ENCODE measurements around the gene FBF1. TPM values are rescaled to one million over a fixed set of nuclear protein-coding genes. Genes with fewer than 3 reads are reported as not detected.
A peak's percentile ranks its signal among the peaks of the same experiment; 100 is the strongest.

FBF1 gene
- total and polyA plus RNA-seq, 8 donors, result 7.3 to 13.1 (median 9.0) TPM

DNA sequence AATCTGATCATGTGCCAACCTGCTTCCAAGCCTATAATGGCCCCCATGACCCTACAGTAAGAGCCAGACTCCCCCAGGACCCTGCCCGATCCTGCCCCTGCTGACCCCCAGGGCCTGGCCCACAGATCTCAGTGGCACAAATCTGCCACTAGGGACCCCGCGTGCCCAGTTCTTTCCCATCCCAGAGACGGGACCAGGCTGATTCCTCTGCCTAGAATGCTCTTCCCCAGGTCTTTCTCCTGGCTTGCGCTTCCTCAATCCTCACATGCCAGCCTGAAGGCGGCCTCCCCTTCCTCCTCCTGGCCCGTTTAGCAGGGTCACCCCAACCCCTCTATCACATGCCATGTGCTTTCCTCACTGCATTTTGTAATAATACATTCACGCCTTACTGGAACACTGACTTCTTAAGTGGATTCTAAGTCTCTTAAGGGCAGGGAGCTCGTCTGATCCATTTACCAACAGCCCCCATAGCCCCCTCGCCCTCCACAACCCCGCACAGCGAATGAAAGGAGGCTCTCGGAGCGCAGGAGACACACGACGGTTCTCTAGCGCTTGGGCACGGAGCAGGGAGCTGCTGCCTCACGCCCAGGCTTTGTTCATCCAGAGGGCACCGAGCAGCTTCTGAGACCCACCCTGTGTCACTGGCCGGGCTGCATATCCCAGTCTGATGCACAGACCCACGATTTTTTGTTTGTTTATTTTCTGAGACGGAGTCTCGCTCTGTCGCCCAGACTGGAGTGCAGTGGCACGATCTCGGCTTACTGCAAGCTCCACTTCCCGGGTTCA, 45.3 kb downstream of the FBF1 start:
- Histone ChIP-seq H3K27ac (peak overlapping the region; percentile 92 to 94), H3K4me1 (peaks cover 17 to 28% of the 10 kb centered on the region in 2 donors), H3K27me3 (no peaks in the 10 kb centered on the region), H3K4me3 (peak overlapping the region; percentile 67 to 68), H3K36me3 (peaks cover 0 to 55% of the 10 kb centered on the region in 2 donors), H3K9me3 (no peaks in the 10 kb centered on the region)
- TF ChIP-seq, protein P1, sequence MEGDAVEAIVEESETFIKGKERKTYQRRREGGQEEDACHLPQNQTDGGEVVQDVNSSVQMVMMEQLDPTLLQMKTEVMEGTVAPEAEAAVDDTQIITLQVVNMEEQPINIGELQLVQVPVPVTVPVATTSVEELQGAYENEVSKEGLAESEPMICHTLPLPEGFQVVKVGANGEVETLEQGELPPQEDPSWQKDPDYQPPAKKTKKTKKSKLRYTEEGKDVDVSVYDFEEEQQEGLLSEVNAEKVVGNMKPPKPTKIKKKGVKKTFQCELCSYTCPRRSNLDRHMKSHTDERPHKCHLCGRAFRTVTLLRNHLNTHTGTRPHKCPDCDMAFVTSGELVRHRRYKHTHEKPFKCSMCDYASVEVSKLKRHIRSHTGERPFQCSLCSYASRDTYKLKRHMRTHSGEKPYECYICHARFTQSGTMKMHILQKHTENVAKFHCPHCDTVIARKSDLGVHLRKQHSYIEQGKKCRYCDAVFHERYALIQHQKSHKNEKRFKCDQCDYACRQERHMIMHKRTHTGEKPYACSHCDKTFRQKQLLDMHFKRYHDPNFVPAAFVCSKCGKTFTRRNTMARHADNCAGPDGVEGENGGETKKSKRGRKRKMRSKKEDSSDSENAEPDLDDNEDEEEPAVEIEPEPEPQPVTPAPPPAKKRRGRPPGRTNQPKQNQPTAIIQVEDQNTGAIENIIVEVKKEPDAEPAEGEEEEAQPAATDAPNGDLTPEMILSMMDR (IDR thresholded peaks at IDR 0.05), result peak in 1 of 2 donors; percentile 32
- intact Hi-C loops (cut with DNase I), result loop anchor here in 1 of 2 donors (10.0 kb wide), 1 partner anchor 121 kb away; a partner anchor contains a TSS
- DNase-seq (peak in 1 of 4 donors; percentile 64), ATAC-seq (peak; percentile 11)

DNA sequence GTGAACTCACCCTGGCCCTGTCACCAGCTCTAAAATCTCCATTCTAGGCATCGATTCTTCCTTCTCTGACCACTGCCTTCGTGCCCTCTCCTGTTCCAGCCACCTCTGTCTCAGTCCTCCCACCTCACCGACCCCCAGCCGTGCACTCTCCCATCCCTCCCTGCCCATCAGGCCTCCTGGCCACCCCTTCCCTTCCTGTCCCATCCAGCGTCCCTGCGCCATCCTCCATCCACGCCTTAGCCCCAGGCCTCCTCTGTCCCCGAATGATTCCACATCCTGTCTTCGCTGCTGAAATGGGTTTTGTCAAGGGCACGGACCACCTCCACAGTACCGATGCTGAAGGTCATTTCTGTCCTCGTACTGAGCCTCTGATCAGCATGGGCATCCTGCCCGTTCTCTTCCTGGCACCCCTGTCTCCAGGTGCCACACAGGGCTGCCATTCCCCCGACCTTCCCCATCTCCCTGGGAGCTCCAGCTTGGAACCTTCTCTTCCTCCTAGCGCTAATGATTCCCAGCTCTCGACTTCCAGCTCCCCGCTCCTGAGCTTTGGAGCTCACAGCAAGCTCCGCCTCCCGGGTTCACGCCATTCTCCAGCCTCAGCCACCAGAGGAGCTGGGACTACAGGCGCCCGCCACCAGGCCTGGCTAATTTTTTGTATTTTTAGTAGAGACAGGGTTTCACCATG, 46.7 kb downstream of the FBF1 start:
- Histone ChIP-seq H3K9me3 (no peaks in the 10 kb centered on the region), H3K27me3 (no peaks in the 10 kb centered on the region), H3K4me1 (peaks cover 17 to 28% of the 10 kb centered on the region in 2 donors), H3K27ac (no peak overlapping the region), H3K4me3 (no peak overlapping the region), H3K36me3 (peaks cover 0 to 55% of the 10 kb centered on the region in 2 donors)
- TF ChIP-seq, protein P1 (IDR thresholded peaks at IDR 0.05), result no peak
- intact Hi-C loops (cut with DNase I), result loop anchor here in 1 of 2 donors (10.0 kb wide), 1 partner anchor 119 kb away; a partner anchor contains a TSS
- DNase-seq, result no peak
- no peak for ATAC-seq

DNA sequence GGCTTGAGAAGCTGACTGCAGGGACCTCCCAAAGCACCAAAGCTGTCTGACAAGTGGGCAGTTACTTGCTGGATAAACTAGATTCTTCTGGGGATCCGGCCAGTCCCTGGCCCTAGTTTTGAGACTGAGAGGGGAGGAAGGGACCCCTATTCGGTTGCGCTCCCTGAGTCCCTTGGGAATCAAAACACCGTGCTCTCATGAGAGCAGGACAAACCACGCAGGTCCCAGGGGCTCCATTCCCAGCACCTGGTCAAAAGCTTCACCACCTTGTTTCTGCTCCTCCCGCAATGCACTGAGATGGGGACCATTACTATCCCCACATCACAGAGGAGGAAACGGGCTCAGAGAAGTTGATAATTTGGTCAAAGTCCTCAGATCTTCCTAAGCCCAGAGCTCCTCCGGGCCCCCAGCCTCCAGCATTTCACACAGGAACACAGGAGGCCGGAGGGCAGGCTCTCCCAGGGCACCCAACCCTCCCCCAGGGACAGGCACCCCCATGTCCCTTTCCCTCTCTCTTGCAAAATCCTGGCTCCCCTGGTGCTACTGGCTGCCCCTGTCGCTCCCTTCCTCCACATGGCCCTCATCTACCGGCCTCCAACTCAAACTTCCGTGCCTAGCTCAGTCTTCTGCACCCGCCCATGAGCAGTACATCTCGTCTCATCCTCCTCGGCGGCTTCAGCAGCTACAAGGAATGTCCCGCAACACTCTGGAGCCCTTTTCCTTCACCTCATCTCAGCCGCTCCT, 47.4 kb downstream of the FBF1 start:
- ATAC-seq (no peak), DNase-seq (no peak)
- Histone ChIP-seq H3K4me3 (no peak overlapping the region), H3K27me3 (no peaks in the 10 kb centered on the region), H3K27ac (no peak overlapping the region), H3K9me3 (no peaks in the 10 kb centered on the region), H3K4me1 (peaks cover 17 to 28% of the 10 kb centered on the region in 2 donors), H3K36me3 (peaks cover 0 to 51% of the 10 kb centered on the region in 2 donors)
- intact Hi-C loops (cut with DNase I), result loop anchor here in 1 of 2 donors (10.0 kb wide), 1 partner anchor 119 kb away; a partner anchor contains a TSS
- TF ChIP-seq, protein P1 (IDR thresholded peaks at IDR 0.05), result no peak

DNA sequence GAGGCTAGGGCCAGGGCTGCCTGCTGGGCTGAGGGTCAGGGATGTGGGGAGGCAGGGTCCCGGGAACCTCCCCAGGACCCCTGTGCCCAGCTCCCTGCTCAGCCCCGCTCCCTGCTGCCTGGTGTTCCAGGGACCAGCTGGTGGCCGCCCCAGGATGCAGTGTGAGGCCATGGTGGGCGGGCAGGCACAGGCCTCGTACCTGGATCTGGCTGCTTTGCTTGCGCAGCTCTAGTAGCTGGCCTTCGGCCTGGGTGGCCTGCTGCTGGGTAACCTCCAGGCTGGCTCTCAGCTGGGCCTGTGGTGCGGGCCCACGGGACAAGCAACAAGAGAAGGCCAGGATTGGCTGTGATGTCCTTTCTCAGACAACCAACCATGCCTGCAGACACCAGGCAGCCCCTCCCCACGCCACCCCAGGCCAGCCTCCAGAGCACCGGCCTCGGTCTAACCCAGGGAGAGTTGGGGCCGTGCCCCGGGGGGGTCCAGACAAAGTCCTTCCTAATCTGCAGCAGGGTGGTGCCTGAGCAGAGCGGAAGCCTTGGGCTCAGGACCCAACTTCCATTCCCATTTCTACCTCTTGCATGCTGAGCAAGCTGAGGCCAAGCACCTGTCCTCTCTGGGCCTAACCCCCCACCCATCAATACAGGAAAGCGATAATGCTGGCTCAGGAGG, 48.2 kb downstream of the FBF1 start:
- no peak overlapping the region for H3K27ac ChIP-seq
- H3K9me3 ChIP-seq, result no peaks in the 10 kb centered on the region
- DNase-seq (no peak), ATAC-seq (no peak)
- TF ChIP-seq, protein P1 (IDR thresholded peaks at IDR 0.05), result no peak
- H3K4me1 ChIP-seq, result peaks cover 17 to 28% of the 10 kb centered on the region in 2 donors
- H3K36me3 ChIP-seq, result peaks cover 0 to 46% of the 10 kb centered on the region in 2 donors
- H3K4me3 ChIP-seq, result no peak overlapping the region
- intact Hi-C loops (cut with DNase I), result loop anchor here in 1 of 2 donors (10.0 kb wide), 1 partner anchor 118 kb away; a partner anchor contains a TSS
- H3K27me3 ChIP-seq, result no peaks in the 10 kb centered on the region
